Suppressor macrophage treated with lipopolysaccharide for 4 hours (primary cell): Measurements from ENCODE around the gene PLEKHM1.

Experiments
- DNase-seq: peaks from one replicate; pipeline ENCODE4 v3.0.0-alpha.2; 2020

The PLEKHM1 gene

GRCh38 chr17:45425125-45425983 is 65.2 kb downstream of the PLEKHM1 start:
- peak; percentile 50 for DNase-seq

GRCh38 chr17:45424769-45425124 is 65.8 kb downstream of the PLEKHM1 start:
- no peak for DNase-seq

DNA sequence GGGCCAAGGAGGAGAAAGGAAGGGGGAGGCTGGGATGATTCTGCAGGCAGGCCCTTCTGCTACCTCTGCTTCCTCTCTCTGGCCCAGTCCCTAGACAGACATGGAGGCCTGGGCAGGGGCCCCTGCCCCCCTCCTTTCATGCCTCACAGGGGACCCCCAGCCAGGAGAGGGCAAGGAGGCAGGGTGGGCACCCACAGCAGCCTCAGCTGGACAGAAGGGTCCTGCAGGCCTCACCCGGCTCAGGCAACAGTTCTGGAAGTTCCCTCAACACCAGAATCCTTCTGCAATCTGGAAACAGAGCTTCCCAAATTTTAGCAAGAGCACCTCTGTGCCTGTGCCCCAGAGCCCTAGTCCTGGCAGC is 66.6 kb downstream of the PLEKHM1 start:
- DNase-seq, result no peak

DNA sequence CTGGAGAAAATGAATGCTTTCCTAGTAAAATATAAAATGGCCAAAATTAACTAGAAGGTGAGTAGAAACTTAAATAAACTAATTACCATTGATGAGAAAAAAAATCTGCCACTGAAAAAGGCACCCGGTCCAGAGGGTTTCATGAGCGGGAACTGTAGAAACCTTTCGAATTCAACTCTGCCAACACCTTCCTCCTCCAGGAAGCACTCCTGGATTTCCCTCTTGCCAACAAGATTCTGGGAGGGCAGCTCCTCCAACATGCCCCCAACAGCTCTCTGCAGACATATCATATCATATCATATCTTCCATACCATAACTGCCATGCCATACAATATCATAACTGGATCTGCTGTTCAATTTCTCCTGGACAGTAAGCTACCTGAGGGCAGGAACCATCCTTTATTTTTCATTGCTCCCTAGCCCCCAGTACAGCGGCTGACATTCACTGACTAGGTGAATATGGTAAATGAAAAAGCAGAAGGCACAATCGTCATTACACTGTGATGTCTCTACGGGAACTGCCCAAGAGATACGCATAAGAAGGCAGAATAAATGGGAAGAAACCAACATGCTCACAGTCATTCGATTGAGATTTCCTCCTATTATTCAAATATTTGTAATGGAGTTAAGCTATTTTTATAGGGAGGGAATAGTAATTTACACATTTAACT is 67.1 kb downstream of the PLEKHM1 start:
- DNase-seq, result no peak

- DNase-seq, result peak; percentile 56
These were observed 75.3 kb downstream of the PLEKHM1 start for GRCh38 chr17:45414990-45415881.

- peak; percentile 94 for DNase-seq
These were observed 77.0 kb downstream of the PLEKHM1 start for GRCh38 chr17:45413498-45413923.

DNA sequence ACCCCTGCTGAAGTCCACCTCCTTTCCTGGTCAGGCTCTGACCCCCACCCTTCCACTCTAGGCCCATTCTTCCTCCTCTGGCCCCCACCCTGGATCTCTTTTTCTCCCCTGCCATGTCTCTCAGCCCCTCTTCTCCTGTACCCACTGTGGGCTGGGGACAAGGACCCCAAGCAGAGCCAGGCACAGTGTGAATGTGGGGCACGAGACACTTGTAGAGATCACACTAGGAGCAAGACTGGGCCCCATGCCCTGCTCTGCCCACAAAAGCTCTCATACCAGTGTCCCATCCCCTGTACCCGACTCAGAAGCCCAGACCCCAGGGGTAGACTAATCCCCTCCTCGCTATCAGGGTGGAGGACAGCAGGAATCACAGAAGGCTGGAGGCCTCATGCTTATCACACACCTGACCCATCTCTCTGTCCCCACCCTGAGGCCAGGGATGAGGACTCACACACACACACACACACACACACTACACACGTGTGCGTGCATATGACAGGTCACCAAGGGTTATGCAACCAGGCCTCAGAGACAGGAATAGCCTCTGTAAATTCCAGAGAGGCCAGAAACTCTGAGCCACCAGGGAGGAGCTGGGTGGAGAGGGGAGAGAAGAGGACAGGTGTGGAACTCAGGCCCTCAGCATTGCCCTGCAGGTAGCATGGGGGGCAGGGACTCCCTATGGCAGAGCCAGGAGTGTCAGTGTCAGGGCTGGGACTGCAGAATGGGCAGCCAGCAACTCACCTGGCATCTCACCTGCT is 79.0 kb downstream of the PLEKHM1 start:
- DNase-seq, result peak; percentile 41

DNA sequence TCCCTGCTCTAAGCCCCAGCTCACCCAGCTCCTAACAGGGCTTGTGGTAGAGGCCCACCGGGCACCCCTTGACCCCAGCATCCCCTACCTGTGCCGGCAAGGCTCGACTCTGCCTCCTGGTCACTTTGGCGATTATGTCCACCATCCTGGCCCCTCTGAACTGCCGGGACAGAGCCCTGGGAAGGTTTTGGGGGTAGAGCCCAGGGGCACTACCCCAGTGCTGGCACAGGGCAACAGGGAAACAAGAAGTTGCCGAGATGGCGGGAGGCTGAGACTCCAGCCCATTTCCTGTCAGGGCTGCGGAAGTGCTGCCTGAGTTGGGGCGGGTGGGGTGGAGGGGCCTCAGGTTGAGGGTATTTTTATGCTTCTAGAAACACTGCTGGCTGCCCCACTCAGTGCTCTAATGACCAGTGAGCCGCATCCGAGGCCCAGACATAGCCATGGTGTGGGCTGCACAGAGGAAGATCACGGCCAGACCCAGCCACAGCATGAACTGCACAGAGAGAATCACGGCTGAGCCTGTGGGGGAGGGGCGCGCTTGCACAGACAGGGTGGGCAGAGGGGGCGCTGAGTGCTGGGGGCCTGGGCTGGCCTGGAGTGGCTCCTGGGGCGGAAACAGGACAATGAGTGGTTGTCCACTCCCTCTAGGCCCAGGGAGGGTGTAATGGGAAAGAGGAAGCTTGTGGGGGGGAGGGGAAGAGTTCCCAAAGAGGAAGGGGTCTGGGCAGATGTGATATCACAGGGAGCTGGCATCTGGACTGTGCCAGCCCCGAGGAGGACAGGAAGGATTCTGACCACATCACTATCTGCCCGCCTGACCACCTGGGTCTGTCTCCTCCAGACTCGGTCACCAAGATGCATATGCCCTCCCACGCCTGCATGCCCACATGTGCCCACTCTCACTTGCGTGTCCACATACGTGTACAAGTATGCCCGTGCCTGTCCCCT is 80.1 kb downstream of the PLEKHM1 start:
- DNase-seq, result peak; percentile 69

- no peak for DNase-seq
These were observed 80.9 kb downstream of the PLEKHM1 start for GRCh38 chr17:45409659-45410076.

GRCh38 chr17:45408611-45409421 is 81.7 kb downstream of the PLEKHM1 start:
- no peak for DNase-seq

- no peak for DNase-seq
These were observed 84.4 kb downstream of the PLEKHM1 start for GRCh38 chr17:45406107-45406506.

GRCh38 chr17:45405250-45406086 is 85.1 kb downstream of the PLEKHM1 start:
- no peak for DNase-seq

GRCh38 chr17:45404870-45405249 is 85.7 kb downstream of the PLEKHM1 start:
- no peak for DNase-seq

GRCh38 chr17:45403906-45404490 is 86.5 kb downstream of the PLEKHM1 start:
- no peak for DNase-seq

DNA sequence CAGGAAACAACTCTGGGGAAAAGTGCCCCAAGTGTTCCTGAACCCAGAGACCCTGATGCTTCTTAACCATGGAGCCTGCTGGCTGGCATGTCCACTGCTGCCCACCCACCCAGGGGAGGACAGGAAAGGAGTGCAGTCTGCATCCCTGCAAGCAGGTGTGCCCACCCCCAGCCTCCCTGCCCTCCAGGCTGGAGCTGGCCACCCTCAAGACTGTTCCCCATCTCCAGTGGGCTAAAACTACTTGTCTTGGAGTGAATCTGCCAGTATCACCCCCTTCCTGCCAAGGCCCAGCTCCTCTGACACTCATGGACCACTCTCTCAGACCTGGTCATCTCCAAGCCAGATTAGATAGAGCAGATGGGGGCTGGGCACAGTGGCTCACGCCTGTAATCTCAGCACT is 87.6 kb downstream of the PLEKHM1 start:
- no peak for DNase-seq

- DNase-seq, result no peak
These were observed 91.7 kb downstream of the PLEKHM1 start for GRCh38 chr17:45398800-45399199.

GRCh38 chr17:45397796-45398195 is 92.7 kb downstream of the PLEKHM1 start:
- DNase-seq, result no peak

DNA sequence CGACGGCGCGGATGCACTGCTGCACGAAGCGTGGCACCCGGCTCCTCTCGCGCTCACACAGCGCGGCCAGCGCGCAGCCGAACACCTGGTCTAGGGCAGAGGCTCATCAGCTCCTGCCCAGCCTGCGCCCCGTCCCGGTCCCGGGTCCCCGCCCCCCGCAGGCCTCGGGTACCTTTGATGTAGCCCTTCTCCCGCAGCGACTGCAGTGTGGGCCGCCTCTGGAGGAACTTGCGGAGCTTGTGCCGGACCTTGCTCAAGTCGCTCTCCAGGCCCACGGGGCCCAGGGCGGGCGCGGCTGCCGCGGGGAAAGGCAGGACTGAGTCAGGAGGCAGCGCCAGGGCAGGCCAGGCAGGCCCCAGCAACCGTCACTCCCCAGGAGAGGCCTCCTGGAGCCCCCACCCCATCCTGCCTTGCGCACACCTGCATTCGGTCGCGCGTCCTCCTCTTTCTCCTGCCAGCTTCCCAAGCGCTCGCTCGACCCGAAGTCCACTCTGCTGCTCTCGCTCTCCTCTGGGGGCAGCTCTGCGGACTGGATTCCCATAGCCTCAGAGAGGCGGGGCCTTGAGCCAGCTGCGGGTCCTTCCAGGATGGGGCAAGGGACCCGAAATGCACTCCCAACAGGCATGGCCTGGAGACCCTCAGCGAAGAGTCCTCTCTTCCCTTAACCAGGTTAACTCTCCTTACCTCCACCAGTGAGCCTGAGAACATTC is 93.9 kb downstream of the PLEKHM1 start:
- no peak for DNase-seq
